ENCODE data around the gene SPON1. TPM values are rescaled to one million over a fixed set of nuclear protein-coding genes. Genes with fewer than 3 reads are reported as not detected.

SPON1 gene
- total and polyA plus RNA-seq, 2 experiments from 2014 or later = 2.9 to 6.4 TPM

GRCh38 chr11:14190992-14191778 lies 228.7 kb downstream of the SPON1 start:
- Histone ChIP-seq H3K27ac (ENCODE audit: low read depth) (no peak overlapping the region), H2AFZ (no peak overlapping the region), H4K20me1 (replicated peaks; ENCODE audit: insufficient read depth) (no peaks in the 10 kb centered on the region), H3K9me2 (ENCODE audit: insufficient read depth) (no peaks in the 10 kb centered on the region), H3K4me3 (no peak overlapping the region), H3F3A (replicated peaks; ENCODE audit: low read depth) (no peaks in the 10 kb centered on the region), H3K4me1 (ENCODE audit: insufficient read depth) (no peaks in the 10 kb centered on the region), H3K4me2 (no peak overlapping the region), H3K36me3 (ENCODE audit: insufficient read depth) (no peaks in the 10 kb centered on the region), H3K79me2 (replicated peaks; ENCODE audit: insufficient read depth) (no peaks in the 10 kb centered on the region), H3K27me3 (ENCODE audit: insufficient read depth) (no peaks in the 10 kb centered on the region)
- peak; percentile 63 for ATAC-seq
- Mint-ChIP-seq H3K36me3 (ENCODE audit: low read depth) (no peaks in the 10 kb centered on the region), H3K27ac (no peak overlapping the region), H3K4me3 (no peak overlapping the region), H3K27me3 (ENCODE audit: insufficient read depth, low read depth, poor library complexity) (peaks cover 2% of the 10 kb centered on the region), H3K9me3 (no peaks in the 10 kb centered on the region), H3K4me1 (peaks cover 18% of the 10 kb centered on the region)
- no peak for TF ChIP-seq CREB1 (CRISPR knock-in tag; IDR thresholded peaks at IDR 0.05; ENCODE audit: low read depth)
- no peak for TF ChIP-seq ZNF462 (CRISPR knock-in tag; IDR thresholded peaks at IDR 0.05)
- TF ChIP-seq, protein P1, sequence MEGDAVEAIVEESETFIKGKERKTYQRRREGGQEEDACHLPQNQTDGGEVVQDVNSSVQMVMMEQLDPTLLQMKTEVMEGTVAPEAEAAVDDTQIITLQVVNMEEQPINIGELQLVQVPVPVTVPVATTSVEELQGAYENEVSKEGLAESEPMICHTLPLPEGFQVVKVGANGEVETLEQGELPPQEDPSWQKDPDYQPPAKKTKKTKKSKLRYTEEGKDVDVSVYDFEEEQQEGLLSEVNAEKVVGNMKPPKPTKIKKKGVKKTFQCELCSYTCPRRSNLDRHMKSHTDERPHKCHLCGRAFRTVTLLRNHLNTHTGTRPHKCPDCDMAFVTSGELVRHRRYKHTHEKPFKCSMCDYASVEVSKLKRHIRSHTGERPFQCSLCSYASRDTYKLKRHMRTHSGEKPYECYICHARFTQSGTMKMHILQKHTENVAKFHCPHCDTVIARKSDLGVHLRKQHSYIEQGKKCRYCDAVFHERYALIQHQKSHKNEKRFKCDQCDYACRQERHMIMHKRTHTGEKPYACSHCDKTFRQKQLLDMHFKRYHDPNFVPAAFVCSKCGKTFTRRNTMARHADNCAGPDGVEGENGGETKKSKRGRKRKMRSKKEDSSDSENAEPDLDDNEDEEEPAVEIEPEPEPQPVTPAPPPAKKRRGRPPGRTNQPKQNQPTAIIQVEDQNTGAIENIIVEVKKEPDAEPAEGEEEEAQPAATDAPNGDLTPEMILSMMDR (conservative IDR thresholded peaks at IDR 0.05; ENCODE audit: low read depth in 2 of 2) = peak; percentile 24 to 31; a peak in 3 of 4 replicates
- TF ChIP-seq EZH2 (IDR thresholded peaks at IDR 0.05; ENCODE audit: low read depth, unreplicated experiment) = no peak
- peak; percentile 30 for DNase-seq (ENCODE audit: low spot score)
